ENCODE results near the gene TUBA1A.

TUBA1A gene

DNA sequence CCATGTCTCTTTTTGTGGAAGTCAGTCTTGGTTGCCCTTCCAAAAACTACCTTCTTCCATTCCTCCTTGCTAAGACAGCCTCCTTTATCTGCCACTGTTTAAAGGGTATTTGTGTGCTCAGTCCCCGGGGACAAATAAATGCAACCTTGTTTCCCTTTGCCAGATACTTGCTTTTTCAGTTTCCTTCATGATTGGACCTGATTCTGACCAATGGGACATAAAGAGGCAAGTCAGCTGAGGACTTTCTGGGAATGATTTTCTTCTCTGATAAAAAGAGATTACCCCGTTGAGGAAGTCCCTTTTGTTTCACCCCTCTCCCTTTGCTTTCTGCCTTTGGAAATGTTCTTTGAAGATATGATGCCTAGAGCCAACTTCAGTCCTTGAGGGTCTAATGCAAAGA is 50.3 kb downstream of the TUBA1A start:
- TF ChIP-seq FOXP2 (optimal IDR thresholded peaks at IDR 0.05; ENCODE audit: borderline replicate concordance, extremely low read depth, extremely low read length, insufficient read depth), result no peak
- no peak for TF ChIP-seq SIN3A (IDR thresholded peaks at IDR 0.05; ENCODE audit: borderline replicate concordance, insufficient read depth, low read length)
- TF ChIP-seq TAF1 (IDR thresholded peaks at IDR 0.05; ENCODE audit: borderline replicate concordance, insufficient read depth, low read length), result no peak
- TF ChIP-seq POLR2AphosphoS5 (IDR thresholded peaks at IDR 0.05; ENCODE audit: low read depth, low read length), result no peak
- TF ChIP-seq, protein P1, sequence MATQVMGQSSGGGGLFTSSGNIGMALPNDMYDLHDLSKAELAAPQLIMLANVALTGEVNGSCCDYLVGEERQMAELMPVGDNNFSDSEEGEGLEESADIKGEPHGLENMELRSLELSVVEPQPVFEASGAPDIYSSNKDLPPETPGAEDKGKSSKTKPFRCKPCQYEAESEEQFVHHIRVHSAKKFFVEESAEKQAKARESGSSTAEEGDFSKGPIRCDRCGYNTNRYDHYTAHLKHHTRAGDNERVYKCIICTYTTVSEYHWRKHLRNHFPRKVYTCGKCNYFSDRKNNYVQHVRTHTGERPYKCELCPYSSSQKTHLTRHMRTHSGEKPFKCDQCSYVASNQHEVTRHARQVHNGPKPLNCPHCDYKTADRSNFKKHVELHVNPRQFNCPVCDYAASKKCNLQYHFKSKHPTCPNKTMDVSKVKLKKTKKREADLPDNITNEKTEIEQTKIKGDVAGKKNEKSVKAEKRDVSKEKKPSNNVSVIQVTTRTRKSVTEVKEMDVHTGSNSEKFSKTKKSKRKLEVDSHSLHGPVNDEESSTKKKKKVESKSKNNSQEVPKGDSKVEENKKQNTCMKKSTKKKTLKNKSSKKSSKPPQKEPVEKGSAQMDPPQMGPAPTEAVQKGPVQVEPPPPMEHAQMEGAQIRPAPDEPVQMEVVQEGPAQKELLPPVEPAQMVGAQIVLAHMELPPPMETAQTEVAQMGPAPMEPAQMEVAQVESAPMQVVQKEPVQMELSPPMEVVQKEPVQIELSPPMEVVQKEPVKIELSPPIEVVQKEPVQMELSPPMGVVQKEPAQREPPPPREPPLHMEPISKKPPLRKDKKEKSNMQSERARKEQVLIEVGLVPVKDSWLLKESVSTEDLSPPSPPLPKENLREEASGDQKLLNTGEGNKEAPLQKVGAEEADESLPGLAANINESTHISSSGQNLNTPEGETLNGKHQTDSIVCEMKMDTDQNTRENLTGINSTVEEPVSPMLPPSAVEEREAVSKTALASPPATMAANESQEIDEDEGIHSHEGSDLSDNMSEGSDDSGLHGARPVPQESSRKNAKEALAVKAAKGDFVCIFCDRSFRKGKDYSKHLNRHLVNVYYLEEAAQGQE (IDR thresholded peaks at IDR 0.05; ENCODE audit: insufficient read depth in 1 of 2, low read depth in 2 of 2, low read length in 2 of 2), result no peak

DNA sequence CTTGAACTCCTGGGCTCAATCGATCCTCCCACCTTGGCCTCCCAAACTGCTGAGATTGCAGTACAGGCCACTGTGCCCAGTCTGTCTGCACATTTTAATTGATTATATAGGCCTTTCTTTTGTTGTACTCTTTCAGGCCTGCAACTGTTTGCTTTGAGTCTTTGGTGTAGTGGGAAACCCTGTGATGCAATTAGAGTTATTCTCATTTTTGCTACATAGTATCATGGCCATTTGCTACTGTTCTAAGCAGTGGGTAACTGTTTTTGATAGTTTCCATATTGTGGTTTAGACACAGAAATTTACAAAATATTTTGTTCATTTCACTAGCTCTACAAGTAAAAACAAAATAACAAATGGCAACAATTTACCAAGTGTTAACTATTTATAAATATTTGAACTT is 51.4 kb downstream of the TUBA1A start:
- TF ChIP-seq FOXP2 (optimal IDR thresholded peaks at IDR 0.05; ENCODE audit: borderline replicate concordance, extremely low read depth, extremely low read length, insufficient read depth) (no peak), TAF1 (IDR thresholded peaks at IDR 0.05; ENCODE audit: borderline replicate concordance, insufficient read depth, low read length) (no peak), POLR2AphosphoS5 (IDR thresholded peaks at IDR 0.05; ENCODE audit: low read depth, low read length) (no peak), SIN3A (IDR thresholded peaks at IDR 0.05; ENCODE audit: borderline replicate concordance, insufficient read depth, low read length) (no peak)
- TF ChIP-seq, protein P1 (IDR thresholded peaks at IDR 0.05; ENCODE audit: insufficient read depth in 1 of 2, low read depth in 2 of 2, low read length in 2 of 2), result no peak
